ENCODE data around the gene ATP11A. TPM values are rescaled to one million over a fixed set of nuclear protein-coding genes. Genes with fewer than 3 reads are reported as not detected.

The ATP11A gene
- total RNA-seq, 1 experiment from 2014 or later: 80.4 TPM

GRCh38 chr13:112688560-112689302, 1.1 kb upstream of the ATP11A start:
- CTCF ChIA-PET: no interaction called here
- H3K36me3 ChIP-seq (ENCODE audit: control insufficient read depth in 1 of 2, insufficient read depth in 2 of 2, low read length in 2 of 2): no peaks in the 10 kb centered on the region
- POLR2A ChIA-PET: no interaction called here
- ATAC-seq: no peak
- no peak overlapping the region for H3K4me3 ChIP-seq (replicated peaks in 1 of 2; ENCODE audit: low read depth in 1 of 2, low read length in 2 of 2)
- H3K79me2 ChIP-seq (ENCODE audit: insufficient read depth, low read length): peaks cover 32% of the 10 kb centered on the region
- H3K9me2 ChIP-seq (ENCODE audit: insufficient read depth): no peaks in the 10 kb centered on the region
- TF ChIP-seq CTCF (IDR thresholded peaks at IDR 0.05 in 2 of 3, conservative IDR thresholded peaks at IDR 0.05 in 1 of 3; ENCODE audit: borderline replicate concordance in 1 of 3, insufficient read depth in 1 of 3, low read depth in 2 of 3, low read length in 2 of 3) (no peak), TCF7L2 (IDR thresholded peaks at IDR 0.05; ENCODE audit: borderline replicate concordance, extremely low read depth, insufficient read depth, insufficient read length) (no peak), POLR2AphosphoS5 (IDR thresholded peaks at IDR 0.05; ENCODE audit: low read depth, low read length) (no peak), SP1 (IDR thresholded peaks at IDR 0.05; ENCODE audit: low read depth) (no peak), ZBTB33 (IDR thresholded peaks at IDR 0.05; ENCODE audit: extremely low read depth, insufficient replicate concordance, low read length) (no peak), EGR1 (IDR thresholded peaks at IDR 0.05; ENCODE audit: low read depth) (no peak), JUND (IDR thresholded peaks at IDR 0.05) (no peak), SRF (IDR thresholded peaks at IDR 0.05; ENCODE audit: low read depth) (no peak), SIN3A (IDR thresholded peaks at IDR 0.05; ENCODE audit: low read depth) (no peak)
- H3K27me3 ChIP-seq (ENCODE audit: insufficient read depth, low read length): no peaks in the 10 kb centered on the region
- peak overlapping the region; percentile 81 for H3K4me2 ChIP-seq (ENCODE audit: low read length)
- H3K4me1 ChIP-seq (ENCODE audit: control insufficient read depth in 1 of 2, insufficient read depth in 2 of 2, low read length in 2 of 2): peaks cover 10 to 30% of the 10 kb centered on the region in 2 experiments
- no peak overlapping the region for H3K9ac ChIP-seq (ENCODE audit: low read length)
- H2AFZ ChIP-seq (ENCODE audit: low read depth, low read length, poor library complexity, severe bottlenecking): no peak overlapping the region
- no peak for DNase-seq (ENCODE audit: low read depth, low spot score)
- H3K27ac ChIP-seq (ENCODE audit: low read depth, low read length): no peak overlapping the region; the same call in 1 of the 2 replicates
- H3K9me3 ChIP-seq (ENCODE audit: control insufficient read depth in 1 of 2, insufficient read depth in 1 of 2, low read depth in 1 of 2, low read length in 2 of 2): no peaks in the 10 kb centered on the region
- H4K20me1 ChIP-seq (ENCODE audit: insufficient read depth): no peaks in the 10 kb centered on the region
- intact Hi-C loops (cut with micrococcal nuclease): no loop called here
- RAD21 ChIA-PET (ENCODE audit: low non-redundant PET in 1 of 2, low total read pairs in 2 of 2, uncharacterized antibody in 2 of 2, unreplicated experiment in 2 of 2): no interaction called here
- BruUV-seq (replicated peaks): TSS peak; percentile 26

Data from HCT116 (cell line).